H1 (cell line): ENCODE results near the gene NDUFS7. TPM values are rescaled to one million over a fixed set of nuclear protein-coding genes. Genes with fewer than 3 reads are reported as not detected.

Experiments used
- RFX5 ChIP-seq: IDR thresholded peaks from 2 replicates; pipeline ENCODE4 v1.6.1; 2011; ENCODE audit warnings: low read depth, low read length, improper control_type of control experiment, borderline replicate concordance
- SP1 ChIP-seq: IDR thresholded peaks from 2 replicates; pipeline ENCODE4 v1.6.1; 2011; ENCODE audit warnings: low read depth, low read length
- TAF7 ChIP-seq: optimal IDR thresholded peaks from 2 replicates; pipeline ENCODE3; 2011; ENCODE audit warnings: low read depth, mild to moderate bottlenecking, inconsistent platforms, low read length, moderate library complexity, borderline replicate concordance
- polyA plus RNA-seq, 7 experiments: library from polyadenylated mRNA; depleted of rRNA in 3 of 7; stranded (reverse) in 5 of 7; unstranded in 2 of 7; fragments of >200 nt in 5 of 7; fragments of 200-250 nt in 2 of 7; gene quantifications; 1 replicate in 5 of 7; 2 replicates in 1 of 7; 4 replicates in 1 of 7; pipeline versions ENCODE4 v1.2.1 to v1.2.3, GENCODE V29; 2011 to 2013; ENCODE audit warnings: missing spikeins in 2 of 7, mixed read lengths in 2 of 7
- total RNA-seq: library from RNA; stranded (reverse); fragmentation: NEBNext Ultra II Directional; extraction: Animal tissue kit (Norgen Biotek cat#: 25700); gene quantifications from 2 replicates; pipeline ENCODE4 v1.2.1, GENCODE V29; 2021
- TF ChIP-seq, protein P1 (sequence below): IDR thresholded peaks from 2 replicates; pipeline ENCODE4 v1.6.1; 2012; ENCODE audit warnings: inconsistent platforms
- TF ChIP-seq, protein P2 (sequence below), 3 experiments: IDR thresholded peaks; 1 replicate in 2 of 3; 2 replicates in 1 of 3; pipeline versions ENCODE4 v1.5.1 to v1.6.1; 2011; ENCODE audit warnings: low read length in 3 of 3, mild to moderate bottlenecking in 3 of 3, inconsistent platforms in 2 of 3, low read depth in 1 of 3, moderate library complexity in 1 of 3; ENCODE audit not compliant: insufficient read depth in 1 of 3; ENCODE audit errors: control extremely low read depth in 1 of 3

Gene NDUFS7
- total and polyA plus RNA-seq, 2 of the 8 experiments (the other 6 are each of a cell fraction or from before 2014, with no cell fraction given) = 78.1 to 309 TPM

DNA sequence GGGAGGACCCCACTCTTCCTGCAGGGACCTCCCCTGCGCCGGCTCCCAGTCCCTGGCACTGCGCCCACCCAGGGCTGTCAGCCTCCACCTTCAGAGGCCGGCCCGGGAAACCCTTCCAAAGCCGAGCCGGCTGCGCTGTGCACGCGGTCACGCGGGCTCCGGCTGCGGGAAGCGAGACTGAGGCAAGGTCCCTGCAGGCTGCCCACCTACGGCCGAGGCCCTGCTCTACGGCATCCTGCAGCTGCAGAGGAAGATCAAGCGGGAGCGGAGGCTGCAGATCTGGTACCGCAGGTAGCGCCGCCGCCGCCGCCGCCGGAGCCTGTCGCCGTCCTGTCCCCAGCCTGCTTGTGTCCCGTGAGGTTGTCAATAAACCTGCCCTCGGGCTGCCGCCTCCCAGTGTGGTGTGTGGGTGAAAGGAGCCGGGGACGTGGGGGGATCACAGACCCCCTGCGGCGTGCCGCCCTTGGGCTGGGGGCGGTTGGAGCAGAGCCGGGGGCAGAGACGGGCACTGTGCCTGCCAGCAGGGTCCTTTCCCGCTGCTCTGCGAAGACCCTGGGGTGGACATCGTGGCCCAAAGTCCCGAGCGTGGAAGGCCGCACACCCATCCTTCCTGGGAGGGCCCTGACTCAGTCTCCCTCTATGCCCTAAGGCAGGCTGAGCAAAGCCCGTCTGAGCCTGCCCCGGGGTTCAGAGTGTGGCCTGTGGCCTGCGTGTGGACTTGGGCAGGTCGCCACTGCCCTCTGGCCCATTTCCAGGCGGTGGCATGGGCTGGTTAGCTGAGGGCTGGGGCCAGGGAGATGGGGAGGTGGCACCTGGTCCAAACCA is 11.7 kb downstream of the NDUFS7 start (continued):
- TF ChIP-seq, protein P1, sequence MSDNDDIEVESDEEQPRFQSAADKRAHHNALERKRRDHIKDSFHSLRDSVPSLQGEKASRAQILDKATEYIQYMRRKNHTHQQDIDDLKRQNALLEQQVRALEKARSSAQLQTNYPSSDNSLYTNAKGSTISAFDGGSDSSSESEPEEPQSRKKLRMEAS = no peak
- TF ChIP-seq TAF7 (no peak), RFX5 (no peak), SP1 (no peak)
- TF ChIP-seq, protein P2, sequence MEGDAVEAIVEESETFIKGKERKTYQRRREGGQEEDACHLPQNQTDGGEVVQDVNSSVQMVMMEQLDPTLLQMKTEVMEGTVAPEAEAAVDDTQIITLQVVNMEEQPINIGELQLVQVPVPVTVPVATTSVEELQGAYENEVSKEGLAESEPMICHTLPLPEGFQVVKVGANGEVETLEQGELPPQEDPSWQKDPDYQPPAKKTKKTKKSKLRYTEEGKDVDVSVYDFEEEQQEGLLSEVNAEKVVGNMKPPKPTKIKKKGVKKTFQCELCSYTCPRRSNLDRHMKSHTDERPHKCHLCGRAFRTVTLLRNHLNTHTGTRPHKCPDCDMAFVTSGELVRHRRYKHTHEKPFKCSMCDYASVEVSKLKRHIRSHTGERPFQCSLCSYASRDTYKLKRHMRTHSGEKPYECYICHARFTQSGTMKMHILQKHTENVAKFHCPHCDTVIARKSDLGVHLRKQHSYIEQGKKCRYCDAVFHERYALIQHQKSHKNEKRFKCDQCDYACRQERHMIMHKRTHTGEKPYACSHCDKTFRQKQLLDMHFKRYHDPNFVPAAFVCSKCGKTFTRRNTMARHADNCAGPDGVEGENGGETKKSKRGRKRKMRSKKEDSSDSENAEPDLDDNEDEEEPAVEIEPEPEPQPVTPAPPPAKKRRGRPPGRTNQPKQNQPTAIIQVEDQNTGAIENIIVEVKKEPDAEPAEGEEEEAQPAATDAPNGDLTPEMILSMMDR (IDR thresholded peaks at IDR 0.05; ENCODE audit: control extremely low read depth in 1 of 3, insufficient read depth in 1 of 3, low read depth in 1 of 3, low read length in 3 of 3) = no peak
